GM10266 (cell line): ENCODE measurements around the gene DNAJC11.

ENCODE experiments used
- DNase-seq: peaks from one replicate; pipeline ENCODE4 v3.0.0; 2012; ENCODE audit errors: extremely low spot score
- TF ChIP-seq, protein P1 (sequence below): IDR thresholded peaks from 2 replicates; pipeline ENCODE4 v1.5.1; 2012; ENCODE audit warnings: mild to moderate bottlenecking, low read depth; ENCODE audit not compliant: control insufficient read depth, insufficient read depth; ENCODE audit errors: missing control alignments

Gene DNAJC11

DNA sequence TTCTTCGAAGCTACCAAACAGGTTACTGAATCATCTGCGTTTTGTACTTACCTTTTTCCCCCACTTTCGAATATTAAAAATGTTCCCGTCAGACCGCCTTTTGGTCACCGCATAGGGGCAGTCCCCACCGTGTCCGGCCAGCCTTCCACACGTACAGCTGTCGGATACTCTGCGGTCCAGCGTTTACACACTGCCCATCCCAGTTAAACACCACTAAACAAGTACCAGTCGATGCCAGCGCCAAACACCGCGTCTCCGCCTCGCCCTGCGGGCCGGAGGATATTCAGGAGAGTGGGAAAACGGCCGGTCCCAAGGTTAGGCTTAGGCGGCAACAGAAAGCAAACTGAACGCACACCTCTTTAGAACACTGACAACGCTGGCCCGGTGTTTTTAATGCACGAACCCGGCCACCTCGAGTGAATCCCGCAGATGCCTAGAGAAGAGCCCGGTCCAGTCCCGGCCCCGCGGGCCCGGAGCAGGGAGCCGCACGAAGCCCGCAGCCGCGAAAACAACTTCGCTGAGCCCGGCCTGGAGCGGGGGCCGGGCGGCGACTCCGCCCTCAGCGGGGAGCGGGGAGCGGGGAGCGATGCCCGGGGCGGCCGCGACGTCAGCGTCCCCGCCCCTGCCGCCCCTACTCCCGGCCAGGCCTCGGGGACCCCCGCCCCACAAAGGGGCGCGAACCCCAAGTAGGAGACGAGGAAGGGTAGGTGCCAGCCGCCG lies 88.8 kb downstream of the DNAJC11 start:
- no peak for DNase-seq
- TF ChIP-seq, protein P1, sequence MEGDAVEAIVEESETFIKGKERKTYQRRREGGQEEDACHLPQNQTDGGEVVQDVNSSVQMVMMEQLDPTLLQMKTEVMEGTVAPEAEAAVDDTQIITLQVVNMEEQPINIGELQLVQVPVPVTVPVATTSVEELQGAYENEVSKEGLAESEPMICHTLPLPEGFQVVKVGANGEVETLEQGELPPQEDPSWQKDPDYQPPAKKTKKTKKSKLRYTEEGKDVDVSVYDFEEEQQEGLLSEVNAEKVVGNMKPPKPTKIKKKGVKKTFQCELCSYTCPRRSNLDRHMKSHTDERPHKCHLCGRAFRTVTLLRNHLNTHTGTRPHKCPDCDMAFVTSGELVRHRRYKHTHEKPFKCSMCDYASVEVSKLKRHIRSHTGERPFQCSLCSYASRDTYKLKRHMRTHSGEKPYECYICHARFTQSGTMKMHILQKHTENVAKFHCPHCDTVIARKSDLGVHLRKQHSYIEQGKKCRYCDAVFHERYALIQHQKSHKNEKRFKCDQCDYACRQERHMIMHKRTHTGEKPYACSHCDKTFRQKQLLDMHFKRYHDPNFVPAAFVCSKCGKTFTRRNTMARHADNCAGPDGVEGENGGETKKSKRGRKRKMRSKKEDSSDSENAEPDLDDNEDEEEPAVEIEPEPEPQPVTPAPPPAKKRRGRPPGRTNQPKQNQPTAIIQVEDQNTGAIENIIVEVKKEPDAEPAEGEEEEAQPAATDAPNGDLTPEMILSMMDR: no peak

GRCh38 chr1:6603915-6604558 lies 97.6 kb downstream of the DNAJC11 start:
- TF ChIP-seq, protein P1: no peak
- DNase-seq: no peak

DNA sequence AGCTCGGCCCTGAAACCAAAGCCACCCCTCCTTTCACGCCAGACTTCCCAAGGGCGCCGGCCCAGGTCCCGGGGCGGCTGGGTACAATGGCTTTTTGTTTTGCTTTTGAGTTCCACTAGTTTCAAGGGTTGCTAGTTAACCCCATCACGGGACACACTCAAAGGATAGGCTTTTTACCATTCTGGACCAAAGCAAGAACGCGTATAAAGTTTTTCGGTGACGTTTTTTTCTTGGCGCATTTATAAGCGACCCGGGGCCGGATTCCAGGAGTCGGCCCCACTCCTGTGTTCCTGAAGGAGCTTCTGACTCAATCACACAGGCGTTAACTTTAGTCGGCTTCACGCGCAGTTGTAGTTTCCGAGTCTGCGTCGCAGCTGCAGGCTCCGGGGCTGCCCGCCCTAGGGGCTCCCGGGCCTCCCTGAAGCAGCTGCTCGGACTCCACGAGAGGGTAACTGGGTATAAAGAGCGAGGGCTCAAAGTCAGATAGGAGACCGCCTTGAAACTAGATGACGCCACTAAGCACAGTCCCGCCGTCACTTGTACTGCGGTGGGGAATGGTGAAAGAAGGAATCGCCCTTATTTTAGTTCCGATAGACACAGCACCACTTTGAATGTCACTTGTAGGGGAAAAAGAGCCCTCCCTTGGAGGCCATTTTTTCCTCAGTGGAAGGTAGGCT lies 98.2 kb downstream of the DNAJC11 start:
- peak; percentile 68 for DNase-seq
- TF ChIP-seq, protein P1: no peak

DNA sequence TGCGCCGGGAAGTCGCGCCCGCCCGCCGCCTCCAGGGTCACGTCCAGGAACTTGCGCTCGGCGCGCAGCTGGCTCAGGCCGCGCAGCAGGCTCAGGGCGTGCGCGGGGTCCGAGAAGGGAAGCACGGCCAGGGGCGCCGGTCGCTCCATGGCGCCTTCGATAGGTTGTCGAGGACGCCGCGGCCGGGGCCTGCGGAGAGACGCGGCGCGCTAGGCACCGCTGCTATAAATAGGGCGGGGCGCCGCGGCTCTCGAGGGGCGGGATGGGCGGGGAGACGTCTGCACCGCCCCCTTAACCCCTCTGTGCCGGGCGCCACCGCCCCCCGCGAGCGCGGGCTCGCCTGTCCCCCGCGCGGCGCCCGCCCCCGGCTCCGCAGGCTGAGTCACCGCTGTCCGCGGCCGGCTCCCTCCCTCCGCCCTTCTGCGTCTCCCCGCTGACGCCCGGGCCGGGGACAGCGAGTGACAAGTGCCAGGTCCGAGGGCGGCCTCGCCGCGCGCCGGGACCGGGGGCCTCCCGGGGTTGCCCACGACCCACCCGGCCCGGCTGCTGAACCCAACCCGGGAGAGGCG lies 98.9 kb downstream of the DNAJC11 start, which contains the start of gene KLHL21:
TSS of gene KLHL21 (minus strand) at position 201 of the 569 bp plus-strand sequence. CDS start at position 149, 52 bp downstream.
- TF ChIP-seq, protein P1: no peak
- DNase-seq: peak; percentile 96

- TF ChIP-seq, protein P1: no peak
- peak; percentile 81 for DNase-seq
These were observed 99.5 kb downstream of the DNAJC11 start for GRCh38 chr1:6601923-6602668.

DNA sequence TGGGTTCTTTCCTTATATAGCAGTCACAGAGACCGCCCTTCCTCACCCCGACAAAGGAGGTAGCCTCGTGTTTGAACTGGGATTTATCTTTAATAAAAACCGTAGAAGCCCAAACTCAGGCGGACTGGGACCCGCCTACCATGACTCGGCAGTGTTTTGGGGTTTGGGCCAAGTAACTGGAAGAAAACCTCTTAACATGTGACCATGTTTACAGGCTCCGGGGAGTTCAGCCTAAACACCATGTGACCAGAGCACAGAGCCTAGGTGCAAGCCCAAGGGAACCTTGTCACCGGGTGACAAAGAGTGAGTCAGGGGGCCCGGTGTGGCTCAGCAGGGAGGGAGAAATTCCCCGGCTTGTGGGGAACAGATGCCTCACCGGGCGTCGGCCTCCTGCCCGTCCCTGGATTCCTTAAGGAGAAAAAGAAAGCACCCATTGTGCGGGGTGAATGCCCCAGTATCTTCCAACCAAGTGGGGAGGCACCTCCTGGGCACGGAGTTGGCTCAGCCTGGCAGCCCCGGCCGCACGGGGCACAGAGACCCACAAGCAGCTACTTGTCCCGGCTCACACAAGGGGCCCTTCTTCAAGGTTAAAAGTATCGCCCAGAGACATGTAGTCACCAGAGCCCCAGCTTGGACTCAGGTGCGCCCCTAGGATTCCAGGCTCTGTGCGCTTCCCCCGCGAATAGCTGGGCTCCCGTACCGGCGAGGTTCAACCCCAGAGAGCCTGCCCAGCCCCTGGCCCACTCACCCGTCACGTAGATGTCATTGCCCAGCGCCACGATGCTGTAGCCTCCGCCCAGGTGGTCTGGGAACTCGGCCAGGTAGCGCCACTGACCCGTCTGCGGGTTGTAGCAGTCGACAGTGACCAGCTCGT lies 100.3 kb downstream of the DNAJC11 start:
- DNase-seq: peak; percentile 81
- TF ChIP-seq, protein P1: no peak
